Measurements from ENCODE around the gene TFCP2L1.

TFCP2L1 gene

DNA sequence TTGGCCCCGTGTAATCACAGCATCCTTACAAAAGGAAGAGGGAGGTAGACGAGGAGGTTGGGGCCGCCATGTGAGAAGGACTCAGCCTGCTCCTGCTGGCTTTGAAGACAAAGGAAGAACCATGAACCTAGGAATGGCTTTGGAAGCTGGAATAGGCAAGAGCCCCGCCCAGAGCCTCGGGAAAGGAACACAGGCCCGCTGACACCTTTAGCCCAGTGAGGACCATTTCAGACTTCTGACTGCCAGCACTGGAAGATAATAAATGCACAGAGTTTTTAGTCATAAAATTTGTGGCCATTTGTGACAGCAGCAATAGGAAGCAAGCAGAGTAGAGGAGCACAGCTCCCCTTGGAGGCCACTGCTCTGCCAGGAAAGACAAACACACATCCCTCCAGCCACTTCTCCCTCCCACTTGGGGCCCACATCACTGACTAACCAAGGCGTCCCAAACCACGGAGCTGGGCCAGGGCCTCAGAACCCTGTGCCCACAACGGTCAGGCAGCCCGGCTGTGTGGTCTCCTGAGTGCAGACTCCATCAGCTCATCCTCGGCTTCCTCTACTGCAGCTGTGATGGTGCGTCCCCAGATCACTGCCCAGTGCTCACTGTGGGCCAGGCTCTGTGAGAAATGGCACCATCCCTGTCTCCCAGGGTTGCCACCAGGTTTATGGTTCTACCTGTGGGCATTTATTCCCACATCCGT, 39.7 kb downstream of the TFCP2L1 start:
- in situ Hi-C loops (cut with MboI; ENCODE audit: low sequenced_read_pairs) = no loop called here

DNA sequence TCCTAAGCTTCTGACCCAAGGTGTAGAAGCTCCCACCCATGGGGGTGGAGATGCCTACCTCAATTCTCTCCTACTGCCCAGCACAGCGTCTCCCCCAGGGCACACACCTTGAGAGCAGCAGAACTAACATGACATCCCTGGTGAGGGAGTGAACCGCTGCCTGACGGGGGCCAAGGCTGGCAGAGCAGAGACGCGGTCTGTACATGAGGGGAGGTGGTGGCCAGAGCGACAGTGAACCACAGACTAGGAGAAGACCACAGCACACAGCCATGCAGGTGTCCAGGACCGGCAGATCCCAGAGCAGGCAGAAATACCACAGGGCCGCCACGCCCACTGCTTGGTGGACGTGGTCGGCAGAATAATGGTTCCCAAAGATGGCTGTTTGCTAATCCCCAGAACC, 40.4 kb downstream of the TFCP2L1 start:
- in situ Hi-C loops (cut with MboI; ENCODE audit: low sequenced_read_pairs) = no loop called here

DNA sequence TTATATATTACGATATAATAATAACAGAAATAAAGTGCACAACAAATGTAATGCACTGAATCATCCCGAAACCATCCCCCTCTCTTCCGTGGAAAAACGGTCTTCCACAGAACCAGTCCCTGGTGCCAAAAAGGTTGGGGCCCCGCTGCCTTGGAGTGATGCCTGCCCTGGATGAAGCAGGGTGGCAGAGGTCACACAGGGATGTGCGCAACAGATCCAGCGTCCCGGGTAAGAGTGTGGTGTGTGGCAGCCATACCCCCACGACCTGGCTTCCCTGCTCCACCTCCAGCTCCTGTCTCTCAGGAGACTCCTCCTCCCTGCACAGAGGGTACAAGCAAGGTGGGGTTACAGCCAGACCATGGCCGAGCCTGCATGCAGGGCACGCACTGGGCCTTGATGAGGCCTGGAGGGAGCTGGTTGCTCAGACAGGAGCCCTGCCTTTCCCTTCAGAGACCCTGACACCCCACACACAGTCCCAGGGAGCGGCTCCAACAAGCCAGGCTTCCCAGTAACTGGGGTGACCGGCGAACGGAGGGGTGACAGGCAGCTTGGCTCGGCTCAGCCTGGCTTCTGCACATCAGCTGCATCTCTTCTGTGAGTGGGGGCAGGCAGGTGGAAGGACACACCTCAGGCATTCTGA, 41.1 kb downstream of the TFCP2L1 start:
- in situ Hi-C loops (cut with MboI; ENCODE audit: low sequenced_read_pairs) = no loop called here

- in situ Hi-C loops (cut with MboI; ENCODE audit: low sequenced_read_pairs) = no loop called here
Measured at GRCh38 chr2:121242976-121243375, 42.0 kb downstream of the TFCP2L1 start.

- in situ Hi-C loops (cut with MboI; ENCODE audit: low sequenced_read_pairs) = no loop called here
Measured at GRCh38 chr2:121242175-121242875, 42.7 kb downstream of the TFCP2L1 start.

- in situ Hi-C loops (cut with MboI; ENCODE audit: low sequenced_read_pairs) = no loop called here
Measured at GRCh38 chr2:121241466-121241865, 43.5 kb downstream of the TFCP2L1 start.

DNA sequence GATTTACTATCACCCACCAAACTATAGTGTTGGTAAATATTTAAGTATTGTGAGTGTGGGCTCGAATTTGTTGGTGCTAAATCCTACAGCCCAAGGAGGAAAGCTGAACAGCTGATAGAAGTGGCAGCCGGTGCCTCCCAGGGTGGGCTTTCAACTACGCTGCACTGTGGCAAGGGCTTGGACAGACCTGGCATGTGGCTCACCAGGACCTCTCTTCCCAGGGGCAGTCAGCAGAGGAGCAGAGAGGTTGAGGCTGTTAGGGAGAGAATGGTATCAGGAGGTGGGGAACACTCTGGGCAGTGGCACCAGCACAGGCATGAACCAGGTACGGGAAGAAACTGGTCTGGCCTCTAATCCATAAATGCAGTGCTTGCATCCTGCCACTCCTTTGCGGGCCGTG, 44.6 kb downstream of the TFCP2L1 start:
- in situ Hi-C loops (cut with MboI; ENCODE audit: low sequenced_read_pairs) = no loop called here

DNA sequence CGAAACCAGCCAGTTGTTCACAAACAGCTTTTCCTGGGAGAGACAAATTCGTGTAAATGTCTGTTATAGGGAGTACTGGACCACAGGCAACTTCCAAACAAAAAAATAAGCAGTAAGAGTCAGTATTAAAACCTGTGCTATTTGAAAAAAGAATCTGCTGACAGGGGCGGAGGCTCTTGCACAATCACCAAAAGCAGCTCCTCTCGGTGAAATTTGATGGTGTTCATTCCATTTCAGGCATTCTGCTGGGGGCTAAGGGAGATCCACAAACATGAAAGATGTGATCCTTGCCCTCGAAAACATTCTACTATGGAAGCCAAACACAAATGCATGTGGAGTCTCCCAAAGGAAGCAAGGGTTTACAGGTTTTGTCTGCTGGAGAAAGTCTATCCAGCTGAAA, 45.0 kb downstream of the TFCP2L1 start:
- in situ Hi-C loops (cut with MboI; ENCODE audit: low sequenced_read_pairs) = no loop called here

DNA sequence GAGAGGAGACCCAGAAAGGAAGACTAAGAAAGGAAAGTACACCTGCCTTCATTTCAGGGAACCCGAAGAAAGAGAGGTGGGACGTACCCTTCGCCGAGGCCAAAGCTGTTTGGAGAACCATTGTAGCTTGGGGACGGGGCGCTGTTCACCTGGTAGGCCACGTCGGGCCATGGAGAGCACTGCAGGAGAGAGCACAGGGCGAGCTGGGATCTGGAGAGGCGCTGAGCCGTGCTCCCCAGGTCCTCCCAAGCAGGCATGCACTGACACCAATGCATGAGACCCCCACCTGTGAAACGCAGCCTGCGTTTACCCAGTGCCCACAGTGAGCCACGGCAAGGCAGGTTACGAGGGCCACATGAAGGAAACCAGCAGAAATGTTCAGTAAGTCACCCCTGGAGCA, 45.5 kb downstream of the TFCP2L1 start:
- in situ Hi-C loops (cut with MboI; ENCODE audit: low sequenced_read_pairs) = no loop called here

- in situ Hi-C loops (cut with MboI; ENCODE audit: low sequenced_read_pairs) = no loop called here
Measured at GRCh38 chr2:121238828-121239227, 46.2 kb downstream of the TFCP2L1 start.

- in situ Hi-C loops (cut with MboI; ENCODE audit: low sequenced_read_pairs) = no loop called here
Measured at GRCh38 chr2:121237980-121238665, 46.9 kb downstream of the TFCP2L1 start.

GRCh38 chr2:121237336-121237979, 47.5 kb downstream of the TFCP2L1 start:
- in situ Hi-C loops (cut with MboI; ENCODE audit: low sequenced_read_pairs) = no loop called here

GRCh38 chr2:121236650-121237180, 48.3 kb downstream of the TFCP2L1 start:
- in situ Hi-C loops (cut with MboI; ENCODE audit: low sequenced_read_pairs) = no loop called here

- in situ Hi-C loops (cut with MboI; ENCODE audit: low sequenced_read_pairs) = no loop called here
Measured at GRCh38 chr2:121236101-121236640, 48.8 kb downstream of the TFCP2L1 start.

DNA sequence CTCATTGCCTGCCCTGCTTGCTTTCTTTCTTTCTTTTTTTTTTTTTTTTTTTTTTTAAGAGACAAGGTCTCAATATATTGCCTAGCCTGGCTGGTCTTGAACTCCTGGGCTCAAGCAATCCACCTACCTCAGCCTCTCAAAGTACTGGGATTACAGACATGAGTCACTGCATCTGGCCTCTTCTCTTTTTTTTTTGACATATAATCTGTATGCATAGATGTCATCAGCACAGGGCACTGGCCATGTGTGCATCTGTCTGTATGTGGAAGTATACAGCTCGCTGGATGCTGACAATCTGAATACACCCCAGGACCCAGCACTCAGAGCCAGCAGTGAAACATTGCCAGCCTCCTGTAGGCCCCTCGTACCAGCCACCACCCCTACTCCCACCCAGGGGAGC, 49.5 kb downstream of the TFCP2L1 start:
- in situ Hi-C loops (cut with MboI; ENCODE audit: low sequenced_read_pairs) = no loop called here

DNA sequence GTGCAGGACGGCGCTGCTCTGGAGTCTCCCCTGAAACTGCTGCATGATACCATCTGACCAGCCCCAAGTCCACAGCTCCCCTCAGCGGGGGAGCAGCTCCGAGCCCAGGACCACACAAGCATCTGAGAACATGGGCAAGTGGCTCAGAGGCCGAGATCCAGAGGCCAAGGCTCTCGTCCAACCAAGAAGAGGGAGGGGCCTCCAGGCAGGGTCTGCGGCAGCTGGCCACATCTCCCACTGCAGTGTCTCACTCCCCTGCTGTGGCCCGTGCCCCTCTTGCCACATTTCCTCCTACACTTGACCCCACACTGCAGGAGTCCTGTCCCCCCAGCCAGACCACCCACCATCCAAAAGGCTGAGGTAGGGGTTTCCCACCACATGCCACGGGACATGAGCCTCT, 50.2 kb downstream of the TFCP2L1 start:
- in situ Hi-C loops (cut with MboI; ENCODE audit: low sequenced_read_pairs) = no loop called here

DNA sequence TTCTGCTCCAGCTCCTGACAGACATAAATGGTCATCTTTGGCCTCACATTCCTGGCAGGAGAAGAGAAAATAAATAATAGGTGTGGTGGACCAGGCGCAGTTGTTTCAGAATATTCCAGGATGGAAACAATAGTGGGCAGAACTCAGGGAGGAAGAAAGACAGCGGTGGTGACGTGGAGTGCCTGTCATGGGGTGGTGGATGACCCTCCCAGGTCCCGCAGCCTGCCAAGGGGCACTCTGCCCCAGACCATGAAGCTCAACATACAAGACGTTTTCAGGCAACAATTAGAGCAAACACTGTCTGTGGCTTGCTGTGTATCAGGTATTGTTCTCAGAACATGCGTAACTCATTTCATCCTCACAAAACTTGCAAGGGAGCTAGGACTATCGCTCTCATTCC, 50.9 kb downstream of the TFCP2L1 start:
- in situ Hi-C loops (cut with MboI; ENCODE audit: low sequenced_read_pairs) = no loop called here

- in situ Hi-C loops (cut with MboI; ENCODE audit: low sequenced_read_pairs) = no loop called here
Measured at GRCh38 chr2:121233486-121234110, 51.4 kb downstream of the TFCP2L1 start.

DNA sequence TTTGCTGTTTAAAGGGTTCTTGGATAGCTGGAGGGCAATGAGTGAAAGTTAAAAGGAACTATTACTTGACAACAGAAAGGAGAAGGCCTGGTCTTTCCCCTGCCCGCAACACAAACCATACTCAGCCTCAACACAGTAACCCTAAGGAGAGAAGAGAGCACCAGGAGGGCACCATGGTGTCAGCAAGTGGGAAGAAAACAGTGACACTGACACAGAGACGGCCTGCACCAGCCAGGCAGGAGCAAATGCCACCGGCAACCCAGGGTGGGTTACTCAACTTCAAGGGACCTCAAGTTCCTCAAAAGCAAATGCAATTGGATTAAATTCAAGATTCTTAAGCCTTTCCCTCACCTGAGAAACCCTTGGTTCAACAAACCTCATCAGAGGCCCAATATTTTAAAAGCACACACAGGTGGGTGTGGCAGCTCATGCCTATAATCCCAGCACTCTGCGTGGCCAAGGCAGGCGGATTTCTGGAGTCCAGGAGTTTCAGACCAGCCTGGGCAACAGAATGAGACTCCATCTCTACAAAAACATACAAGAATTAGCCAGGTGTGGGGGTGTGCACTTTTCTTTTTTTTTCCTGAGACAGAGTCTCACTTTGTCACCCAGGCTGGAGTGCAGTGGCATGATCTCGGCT, 52.3 kb downstream of the TFCP2L1 start:
- in situ Hi-C loops (cut with MboI; ENCODE audit: low sequenced_read_pairs) = no loop called here
